ENCODE data around the gene DRP2.

DNA sequence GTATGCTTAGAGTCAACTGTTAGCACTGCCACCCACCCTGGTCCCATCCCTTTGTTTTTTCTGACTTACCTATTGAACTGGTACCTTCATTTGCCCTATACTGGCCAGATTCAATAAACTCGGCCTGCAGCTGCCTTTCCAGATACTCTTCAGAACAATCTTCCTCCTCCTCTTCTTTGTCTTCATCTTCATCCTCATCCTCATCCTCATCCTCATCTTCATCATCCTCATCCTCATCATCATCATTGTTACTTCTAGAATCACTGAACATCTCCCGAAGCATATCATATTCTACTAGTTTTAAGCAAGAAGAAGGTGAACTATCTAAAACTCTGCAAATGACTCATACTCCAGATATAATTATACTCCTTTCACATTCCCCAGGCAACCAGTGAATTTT, 56.7 kb downstream of the DRP2 start:
- TF ChIP-seq NFIC (IDR thresholded peaks at IDR 0.05; ENCODE audit: borderline replicate concordance) (no peak), RFX5 (IDR thresholded peaks at IDR 0.05; ENCODE audit: low read length) (no peak), POLR2AphosphoS5 (IDR thresholded peaks at IDR 0.05; ENCODE audit: low read depth, low read length) (no peak), EP300 (IDR thresholded peaks at IDR 0.05; ENCODE audit: borderline replicate concordance in 1 of 2, low read depth in 1 of 2, low read length in 1 of 2) (no peak), GATA2 (CRISPR knock-in tag; IDR thresholded peaks at IDR 0.05) (no peak)
- TF ChIP-seq, protein P1, sequence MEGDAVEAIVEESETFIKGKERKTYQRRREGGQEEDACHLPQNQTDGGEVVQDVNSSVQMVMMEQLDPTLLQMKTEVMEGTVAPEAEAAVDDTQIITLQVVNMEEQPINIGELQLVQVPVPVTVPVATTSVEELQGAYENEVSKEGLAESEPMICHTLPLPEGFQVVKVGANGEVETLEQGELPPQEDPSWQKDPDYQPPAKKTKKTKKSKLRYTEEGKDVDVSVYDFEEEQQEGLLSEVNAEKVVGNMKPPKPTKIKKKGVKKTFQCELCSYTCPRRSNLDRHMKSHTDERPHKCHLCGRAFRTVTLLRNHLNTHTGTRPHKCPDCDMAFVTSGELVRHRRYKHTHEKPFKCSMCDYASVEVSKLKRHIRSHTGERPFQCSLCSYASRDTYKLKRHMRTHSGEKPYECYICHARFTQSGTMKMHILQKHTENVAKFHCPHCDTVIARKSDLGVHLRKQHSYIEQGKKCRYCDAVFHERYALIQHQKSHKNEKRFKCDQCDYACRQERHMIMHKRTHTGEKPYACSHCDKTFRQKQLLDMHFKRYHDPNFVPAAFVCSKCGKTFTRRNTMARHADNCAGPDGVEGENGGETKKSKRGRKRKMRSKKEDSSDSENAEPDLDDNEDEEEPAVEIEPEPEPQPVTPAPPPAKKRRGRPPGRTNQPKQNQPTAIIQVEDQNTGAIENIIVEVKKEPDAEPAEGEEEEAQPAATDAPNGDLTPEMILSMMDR (IDR thresholded peaks at IDR 0.05) = no peak
- TF ChIP-seq, protein P2, sequence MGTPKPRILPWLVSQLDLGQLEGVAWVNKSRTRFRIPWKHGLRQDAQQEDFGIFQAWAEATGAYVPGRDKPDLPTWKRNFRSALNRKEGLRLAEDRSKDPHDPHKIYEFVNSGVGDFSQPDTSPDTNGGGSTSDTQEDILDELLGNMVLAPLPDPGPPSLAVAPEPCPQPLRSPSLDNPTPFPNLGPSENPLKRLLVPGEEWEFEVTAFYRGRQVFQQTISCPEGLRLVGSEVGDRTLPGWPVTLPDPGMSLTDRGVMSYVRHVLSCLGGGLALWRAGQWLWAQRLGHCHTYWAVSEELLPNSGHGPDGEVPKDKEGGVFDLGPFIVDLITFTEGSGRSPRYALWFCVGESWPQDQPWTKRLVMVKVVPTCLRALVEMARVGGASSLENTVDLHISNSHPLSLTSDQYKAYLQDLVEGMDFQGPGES (IDR thresholded peaks at IDR 0.05; ENCODE audit: low read depth, low read length) = no peak
- TF ChIP-seq, protein P3, sequence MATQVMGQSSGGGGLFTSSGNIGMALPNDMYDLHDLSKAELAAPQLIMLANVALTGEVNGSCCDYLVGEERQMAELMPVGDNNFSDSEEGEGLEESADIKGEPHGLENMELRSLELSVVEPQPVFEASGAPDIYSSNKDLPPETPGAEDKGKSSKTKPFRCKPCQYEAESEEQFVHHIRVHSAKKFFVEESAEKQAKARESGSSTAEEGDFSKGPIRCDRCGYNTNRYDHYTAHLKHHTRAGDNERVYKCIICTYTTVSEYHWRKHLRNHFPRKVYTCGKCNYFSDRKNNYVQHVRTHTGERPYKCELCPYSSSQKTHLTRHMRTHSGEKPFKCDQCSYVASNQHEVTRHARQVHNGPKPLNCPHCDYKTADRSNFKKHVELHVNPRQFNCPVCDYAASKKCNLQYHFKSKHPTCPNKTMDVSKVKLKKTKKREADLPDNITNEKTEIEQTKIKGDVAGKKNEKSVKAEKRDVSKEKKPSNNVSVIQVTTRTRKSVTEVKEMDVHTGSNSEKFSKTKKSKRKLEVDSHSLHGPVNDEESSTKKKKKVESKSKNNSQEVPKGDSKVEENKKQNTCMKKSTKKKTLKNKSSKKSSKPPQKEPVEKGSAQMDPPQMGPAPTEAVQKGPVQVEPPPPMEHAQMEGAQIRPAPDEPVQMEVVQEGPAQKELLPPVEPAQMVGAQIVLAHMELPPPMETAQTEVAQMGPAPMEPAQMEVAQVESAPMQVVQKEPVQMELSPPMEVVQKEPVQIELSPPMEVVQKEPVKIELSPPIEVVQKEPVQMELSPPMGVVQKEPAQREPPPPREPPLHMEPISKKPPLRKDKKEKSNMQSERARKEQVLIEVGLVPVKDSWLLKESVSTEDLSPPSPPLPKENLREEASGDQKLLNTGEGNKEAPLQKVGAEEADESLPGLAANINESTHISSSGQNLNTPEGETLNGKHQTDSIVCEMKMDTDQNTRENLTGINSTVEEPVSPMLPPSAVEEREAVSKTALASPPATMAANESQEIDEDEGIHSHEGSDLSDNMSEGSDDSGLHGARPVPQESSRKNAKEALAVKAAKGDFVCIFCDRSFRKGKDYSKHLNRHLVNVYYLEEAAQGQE (IDR thresholded peaks at IDR 0.05; ENCODE audit: low read depth, low read length) = no peak
- TF ChIP-seq, protein P4, sequence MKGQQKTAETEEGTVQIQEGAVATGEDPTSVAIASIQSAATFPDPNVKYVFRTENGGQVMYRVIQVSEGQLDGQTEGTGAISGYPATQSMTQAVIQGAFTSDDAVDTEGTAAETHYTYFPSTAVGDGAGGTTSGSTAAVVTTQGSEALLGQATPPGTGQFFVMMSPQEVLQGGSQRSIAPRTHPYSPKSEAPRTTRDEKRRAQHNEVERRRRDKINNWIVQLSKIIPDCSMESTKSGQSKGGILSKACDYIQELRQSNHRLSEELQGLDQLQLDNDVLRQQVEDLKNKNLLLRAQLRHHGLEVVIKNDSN (IDR thresholded peaks at IDR 0.05; ENCODE audit: borderline replicate concordance, low read depth) = no peak
- TF ChIP-seq, protein P5, sequence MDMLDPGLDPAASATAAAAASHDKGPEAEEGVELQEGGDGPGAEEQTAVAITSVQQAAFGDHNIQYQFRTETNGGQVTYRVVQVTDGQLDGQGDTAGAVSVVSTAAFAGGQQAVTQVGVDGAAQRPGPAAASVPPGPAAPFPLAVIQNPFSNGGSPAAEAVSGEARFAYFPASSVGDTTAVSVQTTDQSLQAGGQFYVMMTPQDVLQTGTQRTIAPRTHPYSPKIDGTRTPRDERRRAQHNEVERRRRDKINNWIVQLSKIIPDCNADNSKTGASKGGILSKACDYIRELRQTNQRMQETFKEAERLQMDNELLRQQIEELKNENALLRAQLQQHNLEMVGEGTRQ (IDR thresholded peaks at IDR 0.05; ENCODE audit: borderline replicate concordance, low read depth, low read length) = no peak
